HepG2 (cell line): ENCODE measurements around the gene CD3D. TPM values are rescaled to one million over a fixed set of nuclear protein-coding genes. Genes with fewer than 3 reads are reported as not detected.

Experiments
- ATAC-seq: fragments of 200-7000 bp; cut with Tn5 transposase; 3 replicates; pipeline ENCODE4 v1.9.1; 2020; ENCODE audit warnings: mild to moderate bottlenecking, moderate library complexity
- BruUV-seq: library from RNA; stranded (reverse); fragments of 400-500 nt; replicated peaks from 2 replicates; lab custom pipeline; 2021; lab: Mats Ljungman, UMichigan
- CTCF ChIA-PET: fragments of 300-600 bp; formaldehyde crosslinking; extraction: SDS; loops from one replicate; lab custom pipeline; 2021; ENCODE audit warnings: low total read pairs, inconsistent platforms, low intra/inter-chr PET ratio; lab: Yijun Ruan, JAX
- POLR2A ChIA-PET: fragments of 350-600 bp; sonication (Branson Sonifier 250); formaldehyde crosslinking; loops from one replicate; lab custom pipeline; 2020; ENCODE audit warnings: antibody characterized with exemption, inconsistent platforms; lab: Yijun Ruan, JAX
- DNase-seq: peaks from one replicate; pipeline ENCODE4 v3.0.0-alpha.2; 2015; ENCODE audit warnings: low spot score
- FAIRE-seq: peaks from 3 replicates; lab custom pipeline; 2011; peaks lifted over from hg19 to GRCh38; lab: Jason Lieb, UNC
- H2AFZ ChIP-seq: one replicate; pipeline ENCODE4 v1.6.1; 2011; ENCODE audit warnings: low read length, inconsistent platforms
- H3K27ac ChIP-seq: fragments of 300-600 bp; 3 replicates; pipeline ENCODE4 v1.8.0; 2011; ENCODE audit warnings: mixed run types, mild to moderate bottlenecking, mixed read lengths, low read length, inconsistent platforms; ENCODE audit not compliant: insufficient read depth; ENCODE audit errors: extremely low read length
- H3K27me3 ChIP-seq, 2 experiments: fragments of 200-600 bp in 1 of 2; 2 replicates in 1 of 2; 3 replicates in 1 of 2; pipeline versions ENCODE4 v1.6.0 to v1.8.0; 2011; ENCODE audit warnings: low read length in 2 of 2, mild to moderate bottlenecking in 2 of 2, moderate library complexity in 2 of 2, inconsistent platforms in 1 of 2; ENCODE audit not compliant: insufficient read depth in 2 of 2, control insufficient read depth in 1 of 2
- H3K36me3 ChIP-seq, 2 experiments: fragments of 200-600 bp in 1 of 2; replicated peaks in 1 of 2; 2 replicates in 1 of 2; 3 replicates in 1 of 2; pipeline versions ENCODE4 v1.5.1 to v1.8.0; 2011; ENCODE audit warnings: low read length in 2 of 2, inconsistent platforms in 1 of 2; ENCODE audit not compliant: insufficient read depth in 2 of 2, control insufficient read depth in 1 of 2
- H3K4me1 ChIP-seq: 2 replicates; pipeline ENCODE4 v1.5.1; 2012; ENCODE audit warnings: low read length, inconsistent platforms; ENCODE audit not compliant: insufficient read depth
- H3K4me2 ChIP-seq: 2 replicates; pipeline ENCODE4 v1.6.0; 2011; ENCODE audit warnings: low read depth, low read length, inconsistent platforms
- H3K4me3 ChIP-seq, 3 experiments: fragments of 200-600 bp in 1 of 3; sonication (generic), shearing (Covaris generic) in 1 of 3; replicated peaks in 1 of 3; 2 replicates each; pipeline ENCODE4 v1.5.1; 2011 to 2016; ENCODE audit warnings: low read length in 3 of 3, inconsistent platforms in 2 of 3, low read depth in 2 of 3, mild to moderate bottlenecking in 2 of 3, control low read depth in 1 of 3, mixed read lengths in 1 of 3; ENCODE audit not compliant: insufficient read depth in 1 of 3
- H3K79me2 ChIP-seq: one replicate; pipeline ENCODE4 v1.6.1; 2011; ENCODE audit warnings: low read length, inconsistent platforms; ENCODE audit not compliant: insufficient read depth
- H3K9ac ChIP-seq: 2 replicates; pipeline ENCODE4 v1.6.0; 2011; ENCODE audit warnings: mild to moderate bottlenecking, low read depth, low read length, inconsistent platforms; ENCODE audit not compliant: insufficient read depth
- H3K9me3 ChIP-seq: 2 replicates; pipeline ENCODE4 v1.5.1; 2012; ENCODE audit warnings: mild to moderate bottlenecking, low read length
- H4K20me1 ChIP-seq: 2 replicates; pipeline ENCODE4 v1.6.0; 2011; ENCODE audit warnings: inconsistent platforms, mild to moderate bottlenecking, low read length, moderate library complexity; ENCODE audit not compliant: insufficient read depth
- AHDC1 ChIP-seq: sonication (generic); formaldehyde crosslinking; IDR thresholded peaks from 2 replicates; pipeline ENCODE4 v1.5.1; 2020; ENCODE audit warnings: mild to moderate bottlenecking, missing genetic modification reagents, borderline replicate concordance
- ATF2 ChIP-seq: sonication (generic); formaldehyde crosslinking; IDR thresholded peaks from 2 replicates; pipeline ENCODE4 v1.4.0; 2020; ENCODE audit warnings: missing genetic modification reagents
- FLYWCH1 ChIP-seq: sonication (generic); formaldehyde crosslinking; IDR thresholded peaks from 2 replicates; pipeline ENCODE4 v1.8.1; 2023; ENCODE audit warnings: mild to moderate bottlenecking, missing genetic modification reagents
- FOXP1 ChIP-seq, 2 experiments: fragments of 450-650 bp in 1 of 2; IDR thresholded peaks; 2 replicates each; pipeline ENCODE4 v1.6.1; 2017 to 2018; ENCODE audit warnings: antibody characterized with exemption in 1 of 2
- HNRNPL ChIP-seq: fragments of 200-400 bp; formaldehyde crosslinking; IDR thresholded peaks from 2 replicates; pipeline ENCODE4 v1.6.1; 2017; ENCODE audit warnings: mild to moderate bottlenecking, low read depth, low read length
- LCORL ChIP-seq, 2 experiments: fragments of 450-650 bp in 1 of 2; sonication (generic) in 1 of 2; formaldehyde crosslinking in 1 of 2; IDR thresholded peaks; 2 replicates each; pipeline versions ENCODE4 v1.5.0 to v1.6.1; 2017 to 2020; ENCODE audit warnings: antibody characterized with exemption in 1 of 2, missing genetic modification reagents in 1 of 2
- NR1H2 ChIP-seq: sonication (generic); formaldehyde crosslinking; IDR thresholded peaks from 2 replicates; pipeline ENCODE4 v1.8.1; 2022; ENCODE audit warnings: low read depth, missing genetic modification reagents, borderline replicate concordance
- SNAI1 ChIP-seq: sonication (generic); formaldehyde crosslinking; IDR thresholded peaks from 2 replicates; pipeline ENCODE4 v1.5.0; 2020; ENCODE audit warnings: mild to moderate bottlenecking, missing genetic modification reagents, borderline replicate concordance
- TEF ChIP-seq: sonication (generic); formaldehyde crosslinking; IDR thresholded peaks from 2 replicates; pipeline ENCODE4 v1.5.0; 2020; ENCODE audit warnings: missing genetic modification reagents
- ZNF230 ChIP-seq: sonication (generic); formaldehyde crosslinking; IDR thresholded peaks from 2 replicates; pipeline ENCODE4 v1.4.0; 2020; ENCODE audit warnings: mild to moderate bottlenecking, missing genetic modification reagents
- WGBS: methylation state at CpG from one replicate; pipeline ENCODE4 v1.1.6; 2017; ENCODE audit warnings: low lambda C conversion rate; 5-methylcytosine and 5-hydroxymethylcytosine counted together
- in situ Hi-C: cut with HindIII; loops from 2 replicates; pipeline ENCODE4 v1.10.0; 2017; ENCODE audit warnings: low pct_unique_long_range_greater_than_20kb; ENCODE audit not compliant: extremely low pct_ligation_motif_present
- intact Hi-C: fragments of 100-400 bp; cut with micrococcal nuclease; formaldehyde crosslinking; loops from one replicate; pipeline ENCODE4 v1.10.0; 2022; ENCODE audit not compliant: unreplicated experiment
- polyA plus RNA-seq, 8 experiments: library from polyadenylated mRNA; depleted of rRNA in 3 of 8; stranded (reverse) in 7 of 8; unstranded in 1 of 8; fragments of >200 nt; fragmentation: Illumina TruSeq in 4 of 8; extraction: Trizol in 4 of 8; gene quantifications; 2 replicates each; pipeline versions ENCODE4 v1.2.1 to v1.2.3, GENCODE V29; 2011 to 2016; ENCODE audit warnings: low read depth in 4 of 8, missing spikeins in 1 of 8, mixed read lengths in 1 of 8; ENCODE audit not compliant: insufficient read depth in 1 of 8
- total RNA-seq, 5 experiments: library from RNA; depleted of rRNA; stranded (reverse); fragments of >200 nt; fragmentation: Illumina TruSeq; extraction: Trizol; gene quantifications; 2 replicates each; pipeline ENCODE4 v1.2.3, GENCODE V29; 2016; ENCODE audit warnings: low read depth in 1 of 5

Gene CD3D
- total and polyA plus RNA-seq, 2 of the 13 experiments (the other 11 are each of a cell fraction or from before 2014, with no cell fraction given), result 0.66 to 6.6 TPM

- H4K20me1 ChIP-seq, result no peaks in the 10 kb centered on the region
- FAIRE-seq (no peak), DNase-seq (no peak), ATAC-seq (no peak)
- TF ChIP-seq FLYWCH1 (no peak), TEF (CRISPR knock-in tag) (no peak), AHDC1 (CRISPR knock-in tag) (no peak), ATF2 (no peak), ZNF230 (no peak), SNAI1 (CRISPR knock-in tag) (no peak), LCORL (IDR thresholded peaks at IDR 0.05) (no peak), LCORL (CRISPR knock-in tag; IDR thresholded peaks at IDR 0.05) (no peak), HNRNPL (no peak), NR1H2 (CRISPR knock-in tag) (no peak), FOXP1 (IDR thresholded peaks at IDR 0.05) (no peak), FOXP1 (CRISPR knock-in tag; IDR thresholded peaks at IDR 0.05) (no peak)
- intact Hi-C loops, result no loop called here
- H3K4me2 ChIP-seq, result no peak overlapping the region
- H3K79me2 ChIP-seq, result no peaks in the 10 kb centered on the region
- peaks cover 23 to 74% of the 10 kb centered on the region in 2 experiments for H3K36me3 ChIP-seq
- in situ Hi-C loops, result no loop called here
- CTCF ChIA-PET, result no interaction called here
- H3K9ac ChIP-seq, result no peak overlapping the region
- POLR2A ChIA-PET, result no interaction called here
- WGBS, result 95% methylated on average over 4 of the region's 4 CpGs
- no peaks in the 10 kb centered on the region for H3K9me3 ChIP-seq
- H3K27ac ChIP-seq, result no peak overlapping the region
- H3K4me1 ChIP-seq, result no peaks in the 10 kb centered on the region
- BruUV-seq, result no TSS peak
- no peak overlapping the region for H3K4me3 ChIP-seq
- H3K27me3 ChIP-seq, result no peaks in the 10 kb centered on the region
- no peak overlapping the region for H2AFZ ChIP-seq
Measured at GRCh38 chr11:118379497-118379896, 37.0 kb upstream of the CD3D start.
